Dendritic cell treated with granulocyte-macrophage colony-stimulating factor and Interleukin-4, amounts not matched to agents 40 ng/mL and 50 ng/mL, for 4 days (primary cell): Measurements from ENCODE around the gene RNF4.
A peak's percentile ranks its signal among the peaks of the same experiment; 100 is the strongest.
"Not testable (repeated sequence)": the region's sequence is repeated elsewhere in the genome, so short reads cannot be mapped to it uniquely, and the experiment has no call there.

Experiments used
- H3K27ac Mint-ChIP-seq: one replicate; pipeline ENCODE4 v1.8.0; 2022; ENCODE audit warnings: mild to moderate bottlenecking, mixed read lengths
- H3K27me3 Mint-ChIP-seq: one replicate; pipeline ENCODE4 v1.8.0; 2022; ENCODE audit warnings: mild to moderate bottlenecking, mixed read lengths
- H3K36me3 Mint-ChIP-seq: one replicate; pipeline ENCODE4 v1.8.0; 2022; ENCODE audit warnings: low read depth, mixed read lengths
- H3K4me1 Mint-ChIP-seq: one replicate; pipeline ENCODE4 v1.8.0; 2022; ENCODE audit warnings: low read depth, mixed read lengths
- H3K4me3 Mint-ChIP-seq: one replicate; pipeline ENCODE4 v1.8.0; 2022; ENCODE audit warnings: mild to moderate bottlenecking, moderate library complexity, mixed read lengths
- H3K9me3 Mint-ChIP-seq: one replicate; pipeline ENCODE4 v1.8.0; 2022; ENCODE audit warnings: mixed read lengths
- intact Hi-C: fragments of 100-400 bp; cut with micrococcal nuclease; formaldehyde crosslinking; loops from one replicate; pipeline ENCODE4 v1.15.0; 2022

Gene RNF4, protein sequence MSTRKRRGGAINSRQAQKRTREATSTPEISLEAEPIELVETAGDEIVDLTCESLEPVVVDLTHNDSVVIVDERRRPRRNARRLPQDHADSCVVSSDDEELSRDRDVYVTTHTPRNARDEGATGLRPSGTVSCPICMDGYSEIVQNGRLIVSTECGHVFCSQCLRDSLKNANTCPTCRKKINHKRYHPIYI

DNA sequence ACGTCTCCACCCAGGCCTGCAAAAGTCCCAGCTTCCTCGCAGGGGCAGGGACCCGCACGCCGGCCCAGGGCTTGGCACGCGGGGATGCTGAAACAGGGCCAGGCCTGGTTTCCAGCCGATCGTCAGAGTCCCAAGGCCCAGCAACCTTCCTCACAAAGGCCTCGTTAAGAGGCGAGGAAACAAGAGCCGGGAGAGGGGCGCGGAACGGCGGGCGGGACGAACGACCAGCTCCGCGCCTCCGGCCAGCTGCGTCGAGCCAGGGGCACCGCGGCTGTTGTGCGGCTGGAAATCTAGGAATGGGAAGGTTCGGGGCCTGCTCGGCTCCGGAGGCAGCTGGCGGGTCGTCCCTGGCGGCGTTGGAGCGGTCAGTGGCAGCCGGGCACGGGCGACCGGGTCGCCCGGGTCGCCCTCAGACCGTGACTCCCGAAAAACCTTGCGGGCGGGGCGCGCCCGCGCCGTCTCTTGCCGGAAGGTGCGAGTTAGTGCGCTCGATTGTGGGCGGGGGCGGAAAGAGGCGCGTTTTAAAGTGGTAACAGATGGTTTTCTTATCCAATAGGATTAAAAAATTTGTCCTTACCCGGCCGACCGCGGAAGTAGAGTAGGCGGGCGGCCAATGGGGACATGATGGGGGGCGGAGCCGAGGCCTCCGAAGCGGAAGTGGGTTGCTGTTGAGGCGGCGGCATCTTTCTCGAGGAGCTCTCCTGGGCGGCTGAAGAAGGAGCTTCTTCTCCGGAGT, at the start of gene RNF4:
RNF4 (plus strand) TSS at position 651 of the 736 bp plus-strand sequence. CDS start 21,388 bp downstream, outside the sequence.
- Mint-ChIP-seq H3K27ac (peak within 1 kb of the TSS; percentile 97), H3K36me3 (peaks cover 49% of the 10 kb centered on the region), H3K4me3 (peak within 1 kb of the TSS; percentile 97), H3K4me1 (peaks cover 47% of the 10 kb centered on the region), H3K9me3 (no peaks in the 10 kb centered on the region), H3K27me3 (peaks cover 8% of the 10 kb centered on the region)
- intact Hi-C loops = loop anchor here (1.0 to 5.0 kb wide), 5 partner anchors 17 to 226 kb away; partner anchors contain the start of genes FAM193A, HAUS3 and POLN

GRCh38 chr4:2419814-2420213, 49.1 kb upstream of the RNF4 start:
- peak overlapping the region; percentile 82 for H3K4me3 Mint-ChIP-seq
- peaks cover 48% of the 10 kb centered on the region for H3K27me3 Mint-ChIP-seq
- intact Hi-C loops = loop anchor here (2.0 to 5.0 kb wide), 2 partner anchors 158 to 177 kb away; partner anchors contain the start of genes HAUS3, MXD4 and POLN
- peaks cover 41% of the 10 kb centered on the region for H3K4me1 Mint-ChIP-seq
- peak overlapping the region; percentile 82 for H3K27ac Mint-ChIP-seq
- H3K9me3 Mint-ChIP-seq = no peaks in the 10 kb centered on the region
- peaks cover 10% of the 10 kb centered on the region for H3K36me3 Mint-ChIP-seq

- peaks cover 31% of the 10 kb centered on the region for H3K27me3 Mint-ChIP-seq
- H3K4me3 Mint-ChIP-seq = no peak overlapping the region
- no peak overlapping the region for H3K27ac Mint-ChIP-seq
- H3K9me3 Mint-ChIP-seq = no peaks in the 10 kb centered on the region
- H3K36me3 Mint-ChIP-seq = peaks cover 10% of the 10 kb centered on the region
- intact Hi-C loops = no loop called here
- H3K4me1 Mint-ChIP-seq = peaks cover 24% of the 10 kb centered on the region
Observed at GRCh38 chr4:2421928-2422327, 47.0 kb upstream of the RNF4 start.

DNA sequence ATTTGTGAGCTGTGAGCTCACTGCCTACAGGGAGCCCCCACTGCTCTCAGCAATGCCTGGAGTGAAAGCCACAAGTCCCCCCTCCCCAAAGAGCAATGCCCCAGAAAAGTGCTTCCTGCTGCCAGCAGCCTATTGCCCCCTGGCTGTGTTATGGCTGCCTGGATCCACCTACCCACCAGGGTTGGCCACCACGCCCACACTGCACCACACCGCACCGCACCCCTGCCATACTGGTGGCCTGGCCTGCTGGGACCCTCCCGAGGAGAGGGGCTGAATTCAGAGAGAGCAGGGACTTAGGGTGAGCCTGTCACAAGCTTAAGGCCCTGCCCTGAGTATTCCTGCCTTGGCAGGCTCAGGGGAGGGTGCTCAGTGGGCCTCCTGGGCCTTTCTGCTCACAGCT, 45.8 kb upstream of the RNF4 start:
- H3K27ac Mint-ChIP-seq = no peak overlapping the region
- no peak overlapping the region for H3K4me3 Mint-ChIP-seq
- peaks cover 26% of the 10 kb centered on the region for H3K27me3 Mint-ChIP-seq
- H3K4me1 Mint-ChIP-seq = peaks cover 18% of the 10 kb centered on the region
- H3K9me3 Mint-ChIP-seq = no peaks in the 10 kb centered on the region
- H3K36me3 Mint-ChIP-seq = peaks cover 1% of the 10 kb centered on the region
- intact Hi-C loops = no loop called here

DNA sequence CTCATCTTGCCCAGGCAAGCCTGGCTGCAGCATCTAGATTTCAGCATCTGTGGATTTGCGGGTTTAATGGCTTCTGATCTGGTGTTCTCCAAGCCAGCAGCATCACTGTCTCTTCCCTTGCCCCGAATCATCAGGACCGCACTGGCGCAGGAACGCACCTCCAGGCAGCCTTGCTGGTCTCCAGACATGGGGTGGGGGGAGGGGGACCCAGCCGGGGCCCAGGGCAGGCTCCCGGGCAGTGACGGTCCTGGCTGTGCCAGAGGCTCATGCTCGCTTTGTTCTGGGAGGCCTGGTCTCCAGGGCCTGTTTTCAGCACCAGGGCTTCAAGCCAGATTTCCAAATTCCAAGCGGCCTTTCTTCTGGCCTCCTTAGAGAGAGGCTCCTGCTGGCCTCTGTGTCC, 45.2 kb upstream of the RNF4 start:
- peaks cover 25% of the 10 kb centered on the region for H3K4me1 Mint-ChIP-seq
- H3K9me3 Mint-ChIP-seq = no peaks in the 10 kb centered on the region
- H3K27ac Mint-ChIP-seq = no peak overlapping the region
- H3K36me3 Mint-ChIP-seq = no peaks in the 10 kb centered on the region
- intact Hi-C loops = no loop called here
- no peak overlapping the region for H3K4me3 Mint-ChIP-seq
- H3K27me3 Mint-ChIP-seq = peaks cover 27% of the 10 kb centered on the region

GRCh38 chr4:2424581-2424980, 44.3 kb upstream of the RNF4 start:
- H3K4me1 Mint-ChIP-seq = peaks cover 20% of the 10 kb centered on the region
- peaks cover 24% of the 10 kb centered on the region for H3K27me3 Mint-ChIP-seq
- H3K4me3 Mint-ChIP-seq = no peak overlapping the region
- intact Hi-C loops = no loop called here
- no peaks in the 10 kb centered on the region for H3K9me3 Mint-ChIP-seq
- no peak overlapping the region for H3K27ac Mint-ChIP-seq
- no peaks in the 10 kb centered on the region for H3K36me3 Mint-ChIP-seq

GRCh38 chr4:2425386-2426068, 43.4 kb upstream of the RNF4 start:
- Mint-ChIP-seq H3K4me1 (peaks cover 11% of the 10 kb centered on the region), H3K36me3 (no peaks in the 10 kb centered on the region), H3K9me3 (no peaks in the 10 kb centered on the region), H3K4me3 (no peak overlapping the region), H3K27ac (no peak overlapping the region), H3K27me3 (peaks cover 18% of the 10 kb centered on the region)
- intact Hi-C loops = no loop called here

DNA sequence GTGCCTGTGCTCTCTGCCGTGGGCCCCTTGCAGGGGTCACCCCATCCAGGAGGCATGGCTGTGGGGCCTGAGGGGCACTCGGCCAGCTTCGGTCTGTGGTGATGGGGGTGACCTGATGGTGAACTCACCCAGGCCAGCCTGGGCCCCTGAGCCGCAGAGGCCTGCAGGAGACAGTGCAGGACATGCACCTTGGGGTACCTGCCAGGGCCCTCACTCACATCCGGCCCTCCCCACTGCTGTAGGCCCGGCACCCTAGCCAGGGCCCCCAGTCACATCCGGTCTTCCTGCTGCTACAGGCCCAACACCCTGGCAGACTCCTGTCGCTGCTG, 42.9 kb upstream of the RNF4 start:
- intact Hi-C loops = no loop called here
- H3K27ac Mint-ChIP-seq = no peak overlapping the region
- no peaks in the 10 kb centered on the region for H3K9me3 Mint-ChIP-seq
- H3K4me3 Mint-ChIP-seq = no peak overlapping the region
- H3K4me1 Mint-ChIP-seq = peaks cover 11% of the 10 kb centered on the region
- H3K36me3 Mint-ChIP-seq = no peaks in the 10 kb centered on the region
- H3K27me3 Mint-ChIP-seq = peaks cover 14% of the 10 kb centered on the region

DNA sequence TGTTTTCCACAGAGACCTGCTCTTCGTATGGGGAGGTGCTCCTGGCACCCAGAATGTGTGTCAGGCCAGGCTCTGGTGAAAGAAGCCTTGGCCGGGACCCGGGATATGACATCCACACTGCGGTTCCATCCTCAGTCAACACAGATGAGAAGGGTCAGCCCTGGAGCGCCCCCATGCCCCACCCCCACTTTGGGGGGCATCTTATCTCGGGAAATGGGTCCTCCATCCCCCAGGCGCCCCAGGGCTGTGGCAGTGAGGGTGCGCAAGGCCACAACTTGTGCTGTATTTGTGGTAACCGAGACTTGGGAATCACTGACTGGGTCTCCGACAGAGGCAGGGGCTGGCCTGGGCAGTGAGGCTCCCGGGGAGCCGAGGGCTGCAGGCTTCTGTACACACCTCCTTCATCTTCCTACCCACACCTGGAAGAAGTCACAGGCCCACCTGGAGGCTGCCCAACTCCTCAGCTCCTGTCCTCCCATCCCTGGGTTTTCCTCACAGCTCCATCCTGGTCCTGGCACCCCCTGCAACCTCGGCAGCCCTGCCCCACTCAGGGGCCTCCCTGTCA, 42.1 kb upstream of the RNF4 start:
- intact Hi-C loops = no loop called here
- Mint-ChIP-seq H3K27me3 (peaks cover 13% of the 10 kb centered on the region), H3K36me3 (no peaks in the 10 kb centered on the region), H3K9me3 (no peaks in the 10 kb centered on the region), H3K27ac (no peak overlapping the region), H3K4me3 (no peak overlapping the region), H3K4me1 (peaks cover 11% of the 10 kb centered on the region)

GRCh38 chr4:2427383-2428334, 41.2 kb upstream of the RNF4 start:
- no peaks in the 10 kb centered on the region for H3K36me3 Mint-ChIP-seq
- peaks cover 9% of the 10 kb centered on the region for H3K27me3 Mint-ChIP-seq
- no peak overlapping the region for H3K4me3 Mint-ChIP-seq
- H3K27ac Mint-ChIP-seq = no peak overlapping the region
- H3K4me1 Mint-ChIP-seq = peaks cover 11% of the 10 kb centered on the region
- intact Hi-C loops = no loop called here
- H3K9me3 Mint-ChIP-seq = no peaks in the 10 kb centered on the region

DNA sequence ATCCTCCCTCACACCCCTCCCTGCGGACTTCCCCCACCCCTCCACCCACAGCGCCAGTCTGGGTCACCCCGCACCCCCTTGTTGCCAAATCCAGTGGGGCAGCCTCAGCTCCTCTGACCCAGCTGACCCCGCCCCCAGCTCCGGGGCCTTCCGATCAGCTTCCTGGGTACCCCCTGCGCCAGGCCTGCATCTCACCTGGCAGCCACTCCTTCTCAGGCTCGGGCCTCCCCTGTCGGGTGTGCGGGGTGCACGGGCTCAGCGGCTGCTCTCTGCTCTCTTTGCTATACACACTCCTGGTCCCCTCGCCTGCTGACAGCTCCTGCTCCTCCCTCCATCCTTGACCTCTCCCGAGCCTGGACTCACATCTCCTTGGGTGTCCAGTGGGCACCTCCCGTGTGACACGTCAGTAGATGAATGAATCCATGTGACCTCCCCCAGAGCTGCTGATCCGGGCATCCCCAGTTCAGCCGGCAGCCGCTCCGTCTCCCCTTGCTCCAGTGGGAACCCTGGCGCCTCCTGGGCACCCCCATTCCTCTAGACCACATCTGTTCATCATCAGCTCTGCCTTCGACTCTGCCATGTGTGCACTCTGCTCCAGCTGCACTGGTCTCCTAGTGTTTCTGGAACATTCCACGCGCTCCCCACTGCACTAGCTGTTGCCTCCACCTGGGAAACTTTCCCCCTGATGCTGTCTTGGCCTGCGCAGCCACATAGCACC, 40.3 kb upstream of the RNF4 start:
- no peak overlapping the region for H3K27ac Mint-ChIP-seq

DNA sequence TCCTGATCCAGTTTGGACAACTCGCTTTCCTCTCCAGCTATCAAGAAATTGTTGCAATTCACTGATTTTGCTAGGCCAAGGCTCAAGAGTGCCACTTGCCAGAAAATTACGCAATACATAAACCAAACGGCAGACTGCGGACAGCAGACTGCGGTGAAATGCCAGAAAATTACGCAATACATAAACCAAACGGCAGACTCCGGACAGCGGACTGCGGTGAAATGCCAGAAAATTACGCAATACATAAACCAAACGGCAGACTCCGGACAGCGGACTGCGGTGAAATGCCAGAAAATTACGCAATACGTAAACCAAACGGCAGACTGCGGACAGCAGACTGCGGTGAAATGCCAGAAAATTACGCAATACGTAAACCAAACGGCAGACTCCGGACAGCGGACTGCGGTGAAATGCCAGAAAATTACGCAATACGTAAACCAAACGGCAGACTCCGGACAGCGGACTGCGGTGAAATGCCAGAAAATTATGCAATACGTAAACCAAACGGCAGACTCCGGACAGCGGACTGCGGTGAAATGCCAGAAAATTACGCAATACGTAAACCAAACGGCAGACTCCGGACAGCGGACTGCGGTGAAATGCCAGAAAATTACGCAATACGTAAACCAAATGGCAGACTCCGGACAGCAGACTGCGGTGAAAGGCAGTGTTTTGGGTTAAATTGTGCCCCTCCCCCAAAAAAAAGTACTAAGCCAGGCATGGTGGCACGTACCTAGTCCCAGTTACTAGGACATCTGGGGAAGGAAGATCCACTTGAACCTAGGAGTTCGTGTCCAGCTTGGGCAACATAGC, 38.8 kb upstream of the RNF4 start:
- H3K4me3 Mint-ChIP-seq, H3K36me3 Mint-ChIP-seq, H3K27ac Mint-ChIP-seq, H3K9me3 Mint-ChIP-seq, intact Hi-C loops: not testable (repeated sequence)
- Mint-ChIP-seq H3K4me1 (peaks cover 11% of the 10 kb centered on the region), H3K27me3 (peaks cover 11% of the 10 kb centered on the region)

More for the DNA sequence above, 40.3 kb upstream of the RNF4 start:
- intact Hi-C loops = no loop called here
- no peaks in the 10 kb centered on the region for H3K36me3 Mint-ChIP-seq
- no peak overlapping the region for H3K4me3 Mint-ChIP-seq
- H3K4me1 Mint-ChIP-seq = peaks cover 11% of the 10 kb centered on the region
- H3K9me3 Mint-ChIP-seq = no peaks in the 10 kb centered on the region
- peaks cover 8% of the 10 kb centered on the region for H3K27me3 Mint-ChIP-seq
